Measurements from ENCODE around the gene IL17RA.

Gene IL17RA

DNA sequence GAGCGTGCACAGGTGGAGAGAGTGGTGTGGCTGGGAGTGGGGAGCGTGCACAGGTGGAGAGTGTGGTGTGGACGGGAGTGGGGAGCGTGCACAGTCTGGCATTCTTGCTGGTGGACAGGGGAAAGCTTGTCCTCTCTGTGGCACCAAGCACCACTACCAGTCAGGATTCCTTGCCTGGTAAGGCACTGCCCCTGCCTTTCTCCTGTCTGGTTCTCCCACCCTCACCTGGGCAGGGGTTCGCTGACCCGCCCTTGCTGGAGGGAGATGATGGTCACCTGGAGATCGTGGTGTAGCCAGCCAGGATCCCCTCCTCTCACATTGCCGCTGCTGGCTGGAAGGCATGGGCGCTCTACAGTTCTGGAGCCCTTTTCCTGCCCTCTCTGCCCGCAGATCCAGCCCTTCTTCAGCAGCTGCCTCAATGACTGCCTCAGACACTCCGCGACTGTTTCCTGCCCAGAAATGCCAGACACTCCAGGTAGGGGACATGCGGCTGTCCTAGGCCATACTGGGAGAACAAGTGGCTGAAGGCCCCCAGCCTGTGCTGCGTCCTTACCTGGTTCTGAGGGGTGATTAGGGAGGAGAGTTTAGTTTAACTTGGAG lies 19.6 kb downstream of the IL17RA start:
- no peak overlapping the region for H3K27ac Mint-ChIP-seq
- H3K9me3 Mint-ChIP-seq: no peaks in the 10 kb centered on the region
- H3K4me3 Mint-ChIP-seq: no peak overlapping the region
- H3K4me1 Mint-ChIP-seq: peaks cover 15% of the 10 kb centered on the region
- TF ChIP-seq, protein P1, sequence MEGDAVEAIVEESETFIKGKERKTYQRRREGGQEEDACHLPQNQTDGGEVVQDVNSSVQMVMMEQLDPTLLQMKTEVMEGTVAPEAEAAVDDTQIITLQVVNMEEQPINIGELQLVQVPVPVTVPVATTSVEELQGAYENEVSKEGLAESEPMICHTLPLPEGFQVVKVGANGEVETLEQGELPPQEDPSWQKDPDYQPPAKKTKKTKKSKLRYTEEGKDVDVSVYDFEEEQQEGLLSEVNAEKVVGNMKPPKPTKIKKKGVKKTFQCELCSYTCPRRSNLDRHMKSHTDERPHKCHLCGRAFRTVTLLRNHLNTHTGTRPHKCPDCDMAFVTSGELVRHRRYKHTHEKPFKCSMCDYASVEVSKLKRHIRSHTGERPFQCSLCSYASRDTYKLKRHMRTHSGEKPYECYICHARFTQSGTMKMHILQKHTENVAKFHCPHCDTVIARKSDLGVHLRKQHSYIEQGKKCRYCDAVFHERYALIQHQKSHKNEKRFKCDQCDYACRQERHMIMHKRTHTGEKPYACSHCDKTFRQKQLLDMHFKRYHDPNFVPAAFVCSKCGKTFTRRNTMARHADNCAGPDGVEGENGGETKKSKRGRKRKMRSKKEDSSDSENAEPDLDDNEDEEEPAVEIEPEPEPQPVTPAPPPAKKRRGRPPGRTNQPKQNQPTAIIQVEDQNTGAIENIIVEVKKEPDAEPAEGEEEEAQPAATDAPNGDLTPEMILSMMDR (IDR thresholded peaks at IDR 0.05): no peak
- H3K27me3 Mint-ChIP-seq (ENCODE audit: low read depth, poor library complexity): peaks cover 2% of the 10 kb centered on the region
- no peaks in the 10 kb centered on the region for H3K36me3 Mint-ChIP-seq (ENCODE audit: low read depth)
- no peak for DNase-seq

DNA sequence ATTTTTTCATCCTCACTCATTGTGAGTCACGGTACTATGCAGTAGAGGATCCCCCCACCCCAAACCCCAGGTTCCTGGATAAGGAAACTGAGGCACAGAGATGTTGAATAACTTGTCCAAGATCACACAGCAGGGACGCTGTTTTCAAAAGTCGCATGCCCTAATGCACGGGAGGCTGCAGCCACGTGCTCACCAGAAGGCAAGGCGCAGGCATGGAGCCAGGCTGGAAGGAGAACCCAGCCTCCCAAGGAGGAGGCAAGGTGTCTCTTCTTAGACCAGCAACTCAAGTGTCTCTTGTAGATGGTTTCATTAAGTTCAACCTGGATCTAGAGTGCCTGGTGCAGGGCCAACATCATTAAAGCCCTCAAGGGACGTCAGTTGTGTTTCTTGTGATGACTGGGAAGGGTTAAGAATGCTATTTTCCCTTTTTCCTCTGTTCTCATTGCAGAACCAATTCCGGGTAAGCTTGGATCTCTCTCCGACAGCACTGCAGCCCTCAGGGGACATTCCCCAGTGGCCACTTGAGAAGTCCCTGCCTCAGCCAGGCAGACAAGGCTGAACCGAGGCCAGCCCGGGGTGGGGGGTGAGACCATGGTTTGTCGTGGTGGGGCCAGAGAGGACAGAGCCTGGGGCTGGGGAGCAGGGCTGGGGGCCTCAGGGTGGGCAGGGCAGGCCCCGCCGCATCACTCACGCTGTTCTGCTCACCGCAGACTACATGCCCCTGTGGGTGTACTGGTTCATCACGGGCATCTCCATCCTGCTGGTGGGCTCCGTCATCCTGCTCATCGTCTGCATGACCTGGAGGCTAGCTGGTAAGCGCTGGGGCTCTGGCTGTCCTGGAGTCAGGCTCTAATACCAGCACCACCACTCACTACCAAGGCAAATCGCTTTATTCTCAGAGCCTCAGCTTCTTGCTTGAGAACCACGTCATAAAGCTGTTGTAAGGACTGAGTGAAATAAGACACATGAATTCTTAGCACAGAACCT lies 20.6 kb downstream of the IL17RA start:
- H3K27ac Mint-ChIP-seq: no peak overlapping the region
- H3K27me3 Mint-ChIP-seq (ENCODE audit: low read depth, poor library complexity): peaks cover 2% of the 10 kb centered on the region
- DNase-seq: no peak
- H3K9me3 Mint-ChIP-seq: no peaks in the 10 kb centered on the region
- TF ChIP-seq, protein P1 (IDR thresholded peaks at IDR 0.05): no peak
- H3K36me3 Mint-ChIP-seq (ENCODE audit: low read depth): no peaks in the 10 kb centered on the region
- peaks cover 15% of the 10 kb centered on the region for H3K4me1 Mint-ChIP-seq
- H3K4me3 Mint-ChIP-seq: no peak overlapping the region

DNA sequence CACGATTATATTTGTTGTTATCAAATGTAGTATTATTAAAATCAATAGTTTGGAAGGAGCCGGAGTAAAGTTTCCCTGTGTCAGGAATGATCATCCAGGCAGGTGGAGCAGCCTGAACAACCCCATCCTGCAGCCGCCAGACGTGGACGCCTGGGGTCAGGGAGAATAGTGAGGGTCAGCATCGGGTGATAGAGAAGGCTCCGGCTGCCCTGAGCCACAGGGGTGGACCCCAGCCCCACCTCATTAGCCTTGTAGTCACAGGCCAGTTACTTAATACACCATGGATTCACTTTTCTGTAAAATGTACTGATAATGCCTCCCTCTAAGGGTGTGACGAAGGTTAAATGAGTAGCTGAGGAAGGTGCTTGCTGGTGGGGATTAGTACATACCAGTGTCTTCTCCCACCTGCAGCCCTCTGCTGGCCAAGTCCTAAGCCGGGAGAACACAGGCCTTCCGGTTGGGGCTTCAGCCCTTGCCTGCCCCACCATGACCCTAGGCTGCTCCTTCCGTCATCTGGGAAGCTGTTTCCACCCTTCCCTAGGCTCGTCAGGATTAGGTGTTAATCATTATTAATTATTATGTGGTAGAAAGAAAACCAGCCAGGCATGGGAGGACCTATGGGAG lies 21.5 kb downstream of the IL17RA start:
- Mint-ChIP-seq H3K4me3 (no peak overlapping the region), H3K27me3 (ENCODE audit: low read depth, poor library complexity) (peaks cover 2% of the 10 kb centered on the region)

DNA sequence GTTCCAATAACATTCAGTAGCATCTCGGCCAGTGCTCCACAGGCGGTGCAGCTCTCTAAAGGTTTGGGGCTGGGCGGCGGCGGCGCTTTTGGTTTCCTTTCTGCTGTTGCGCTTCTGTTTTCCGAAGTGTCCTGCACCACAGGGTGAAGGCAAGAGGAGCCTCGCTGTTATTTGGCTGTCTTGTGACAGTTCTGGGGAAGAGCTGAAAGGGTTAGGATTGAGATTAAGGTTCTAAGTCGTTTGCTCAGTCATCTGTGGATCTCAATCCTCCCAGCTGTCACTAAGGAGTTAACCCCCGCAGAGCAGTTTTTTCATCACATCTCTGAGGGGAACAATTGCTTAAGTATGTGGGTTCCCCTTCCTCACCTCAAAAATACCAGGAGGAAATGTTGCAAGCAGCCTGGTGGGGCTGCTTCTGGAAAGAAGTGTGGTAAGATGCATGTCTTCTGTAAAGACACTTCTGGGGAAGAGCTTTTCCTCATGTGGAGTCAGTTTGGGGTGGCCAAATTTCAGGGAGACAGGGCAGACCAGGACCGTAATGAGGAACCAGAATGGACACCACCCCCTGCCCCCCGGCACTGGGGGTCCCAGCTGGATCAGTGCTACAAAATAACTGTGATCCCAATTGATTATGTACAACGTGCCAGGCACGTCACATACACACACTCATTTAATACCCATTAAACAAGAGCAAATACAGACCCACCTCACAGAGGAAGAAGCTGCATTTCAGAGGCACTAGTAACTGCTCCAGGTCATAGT lies 22.2 kb downstream of the IL17RA start:
- Mint-ChIP-seq H3K27me3 (ENCODE audit: low read depth, poor library complexity) (peaks cover 2% of the 10 kb centered on the region), H3K27ac (peak overlapping the region; percentile 90), H3K4me3 (no peak overlapping the region), H3K36me3 (ENCODE audit: low read depth) (no peaks in the 10 kb centered on the region), H3K9me3 (no peaks in the 10 kb centered on the region), H3K4me1 (peaks cover 26% of the 10 kb centered on the region)
- DNase-seq: no peak
- TF ChIP-seq, protein P1 (IDR thresholded peaks at IDR 0.05): no peak

More for the DNA sequence above, 21.5 kb downstream of the IL17RA start:
- Mint-ChIP-seq H3K9me3 (no peaks in the 10 kb centered on the region), H3K4me1 (peaks cover 19% of the 10 kb centered on the region), H3K36me3 (ENCODE audit: low read depth) (no peaks in the 10 kb centered on the region), H3K27ac (no peak overlapping the region)
- TF ChIP-seq, protein P1 (IDR thresholded peaks at IDR 0.05): no peak
- no peak for DNase-seq

DNA sequence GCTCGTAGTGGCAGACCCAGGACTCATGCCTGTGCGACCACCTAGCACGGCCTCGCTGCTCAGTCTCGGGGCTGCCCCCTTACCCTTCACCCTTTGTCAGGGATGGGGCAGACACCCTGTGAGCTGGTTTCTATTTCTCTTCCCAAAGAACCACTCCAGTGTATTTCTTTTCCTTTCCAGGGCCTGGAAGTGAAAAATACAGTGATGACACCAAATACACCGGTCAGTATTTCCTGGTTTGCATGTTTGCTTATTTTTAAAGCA lies 22.7 kb downstream of the IL17RA start:
- Mint-ChIP-seq H3K4me1 (peaks cover 31% of the 10 kb centered on the region), H3K27ac (no peak overlapping the region), H3K4me3 (no peak overlapping the region), H3K9me3 (no peaks in the 10 kb centered on the region), H3K27me3 (ENCODE audit: low read depth, poor library complexity) (peaks cover 2% of the 10 kb centered on the region), H3K36me3 (ENCODE audit: low read depth) (no peaks in the 10 kb centered on the region)
- TF ChIP-seq, protein P1 (IDR thresholded peaks at IDR 0.05): no peak
- no peak for DNase-seq
